IMR-90 (cell line): ENCODE measurements around the gene BACH1. TPM values are rescaled to one million over a fixed set of nuclear protein-coding genes. Genes with fewer than 3 reads are reported as not detected.
A peak's percentile ranks its signal among the peaks of the same experiment; 100 is the strongest.

ENCODE experiments used
- ATAC-seq: fragments of 200-7000 bp; cut with Tn5 transposase; 2 replicates; pipeline ENCODE4 v1.9.1; 2020; ENCODE audit warnings: low read depth, mild to moderate bottlenecking, moderate library complexity
- BruUV-seq: library from RNA; stranded (reverse); fragments of 400-500 nt; replicated peaks from 2 replicates; lab custom pipeline; 2021; lab: Mats Ljungman, UMichigan
- CTCF ChIA-PET: fragments of 300-600 bp; formaldehyde crosslinking; extraction: SDS; loops from one replicate; lab custom pipeline; 2021; ENCODE audit warnings: antibody characterized with exemption; lab: Yijun Ruan, JAX
- POLR2A ChIA-PET: fragments of 300-600 bp; sonication (Branson Sonifier 250); formaldehyde crosslinking; loops from one replicate; lab custom pipeline; 2022; ENCODE audit warnings: antibody characterized with exemption; ENCODE audit not compliant: unreplicated experiment; lab: Charles Lee
- DNase-seq: peaks from one replicate; pipeline ENCODE4 v3.0.0; 2013
- H2AFZ ChIP-seq: replicated peaks from 2 replicates; pipeline ENCODE3; 2013; ENCODE audit warnings: low read length, mild to moderate bottlenecking; ENCODE audit not compliant: poor library complexity
- H2AK5ac ChIP-seq: 2 replicates; pipeline ENCODE4 v1.6.1; 2013; ENCODE audit warnings: low read depth, low read length, inconsistent platforms
- H2AK9ac ChIP-seq: replicated peaks from 2 replicates; pipeline ENCODE3; 2013; ENCODE audit warnings: mild to moderate bottlenecking, low read depth, low read length, moderate library complexity; ENCODE audit not compliant: poor library complexity
- H2BK120ac ChIP-seq: 2 replicates; pipeline ENCODE4 v1.6.1; 2013; ENCODE audit warnings: low read depth, low read length, inconsistent platforms
- H2BK15ac ChIP-seq: 3 replicates; pipeline ENCODE4 v1.6.1; 2013; ENCODE audit warnings: low read depth, low read length, inconsistent platforms
- H2BK20ac ChIP-seq: 2 replicates; pipeline ENCODE4 v1.6.1; 2013; ENCODE audit warnings: low read depth, mild to moderate bottlenecking, inconsistent platforms, low read length, moderate library complexity
- H2BK5ac ChIP-seq: 2 replicates; pipeline ENCODE4 v1.6.1; 2013; ENCODE audit warnings: mild to moderate bottlenecking, low read depth, low read length, inconsistent platforms; ENCODE audit not compliant: poor library complexity, severe bottlenecking
- H3K14ac ChIP-seq: replicated peaks from 2 replicates; pipeline ENCODE4 v1.6.1; 2013; ENCODE audit warnings: low read depth, low read length, inconsistent platforms
- H3K18ac ChIP-seq: 2 replicates; pipeline ENCODE4 v1.6.1; 2013; ENCODE audit warnings: low read depth, low read length, control low read depth
- H3K23ac ChIP-seq: 2 replicates; pipeline ENCODE4 v1.6.1; 2013; ENCODE audit warnings: low read depth, low read length, inconsistent platforms
- H3K27ac ChIP-seq: 2 replicates; pipeline ENCODE4 v1.5.1; 2013; ENCODE audit warnings: mild to moderate bottlenecking, control low read depth, low read length; ENCODE audit not compliant: insufficient read depth
- H3K27me3 ChIP-seq: 2 replicates; pipeline ENCODE4 v1.6.1; 2013; ENCODE audit warnings: low read length; ENCODE audit not compliant: control insufficient read depth, insufficient read depth
- H3K36me3 ChIP-seq: 2 replicates; pipeline ENCODE4 v1.6.1; 2013; ENCODE audit warnings: low read length, mixed read lengths; ENCODE audit not compliant: control insufficient read depth, insufficient read depth
- H3K4ac ChIP-seq: 2 replicates; pipeline ENCODE4 v1.6.1; 2013; ENCODE audit warnings: low read depth, low read length, inconsistent platforms
- H3K4me1 ChIP-seq: 2 replicates; pipeline ENCODE4 v1.6.1; 2013; ENCODE audit warnings: low read length, mixed read lengths; ENCODE audit not compliant: control insufficient read depth, insufficient read depth
- H3K4me2 ChIP-seq: 2 replicates; pipeline ENCODE4 v1.6.1; 2013; ENCODE audit warnings: low read depth, mild to moderate bottlenecking, control low read depth, low read length, moderate library complexity
- H3K4me3 ChIP-seq: 2 replicates; pipeline ENCODE4 v1.5.1; 2013; ENCODE audit warnings: low read depth, mild to moderate bottlenecking, control low read depth, low read length, moderate library complexity; ENCODE audit not compliant: insufficient read depth
- H3K56ac ChIP-seq: 2 replicates; pipeline ENCODE4 v1.6.1; 2013; ENCODE audit warnings: low read length, inconsistent platforms; ENCODE audit not compliant: insufficient read depth; ENCODE audit errors: extremely low read depth
- H3K79me1 ChIP-seq, 2 experiments: 2 replicates each; pipeline ENCODE4 v1.6.1; 2013; ENCODE audit warnings: low read length in 2 of 2, inconsistent platforms in 1 of 2, low read depth in 1 of 2
- H3K9ac ChIP-seq: 2 replicates; pipeline ENCODE4 v1.6.1; 2013; ENCODE audit warnings: low read depth, low read length, control low read depth
- H3K9me1 ChIP-seq: 2 replicates; pipeline ENCODE4 v1.6.1; 2013; ENCODE audit warnings: low read length, inconsistent platforms; ENCODE audit not compliant: insufficient read depth
- H3K9me3 ChIP-seq: 2 replicates; pipeline ENCODE4 v1.6.1; 2013; ENCODE audit warnings: low read length; ENCODE audit not compliant: control insufficient read depth, insufficient read depth
- H4K20me1 ChIP-seq: 2 replicates; pipeline ENCODE4 v1.6.1; 2013; ENCODE audit warnings: low read length, inconsistent platforms; ENCODE audit not compliant: insufficient read depth
- H4K5ac ChIP-seq: 2 replicates; pipeline ENCODE4 v1.6.1; 2013; ENCODE audit warnings: mild to moderate bottlenecking, low read depth, low read length, control low read depth
- H4K8ac ChIP-seq, 2 experiments: 2 replicates each; pipeline ENCODE4 v1.6.1; 2013; ENCODE audit warnings: low read depth in 2 of 2, low read length in 2 of 2, control low read depth in 1 of 2, inconsistent platforms in 1 of 2
- H4K91ac ChIP-seq: 2 replicates; pipeline ENCODE4 v1.6.1; 2013; ENCODE audit warnings: low read depth, low read length, inconsistent platforms; ENCODE audit not compliant: insufficient read depth
- CHD1 ChIP-seq: IDR thresholded peaks from 2 replicates; pipeline ENCODE4 v1.6.1; 2012; ENCODE audit warnings: low read depth, low read length, improper control_type of control experiment
- CTCF ChIP-seq: conservative IDR thresholded peaks from 2 replicates; pipeline ENCODE4 v1.5.1; 2012; ENCODE audit warnings: mild to moderate bottlenecking, low read depth, low read length, improper control_type of control experiment
- ELK1 ChIP-seq: fragments of 150-350 bp; IDR thresholded peaks from 2 replicates; pipeline ENCODE4 v1.6.1; 2016; ENCODE audit warnings: low read depth, mild to moderate bottlenecking, low read length, moderate library complexity, borderline replicate concordance
- MAFK ChIP-seq: IDR thresholded peaks from 2 replicates; pipeline ENCODE4 v1.6.1; 2012; ENCODE audit warnings: low read depth, low read length, improper control_type of control experiment
- MXI1 ChIP-seq: IDR thresholded peaks from 2 replicates; pipeline ENCODE4 v1.6.1; 2012; ENCODE audit warnings: low read depth, mild to moderate bottlenecking, low read length, moderate library complexity, borderline replicate concordance
- POLR2A ChIP-seq: IDR thresholded peaks from 2 replicates; pipeline ENCODE4 v1.6.1; 2012; ENCODE audit warnings: mild to moderate bottlenecking, low read depth, low read length
- RAD21 ChIP-seq: IDR thresholded peaks from 2 replicates; pipeline ENCODE4 v1.6.1; 2012; ENCODE audit warnings: low read length, improper control_type of control experiment
- RCOR1 ChIP-seq: IDR thresholded peaks from 2 replicates; pipeline ENCODE4 v1.6.1; 2012; ENCODE audit warnings: mild to moderate bottlenecking, low read length, improper control_type of control experiment; ENCODE audit not compliant: insufficient replicate concordance
- USF2 ChIP-seq: fragments of 150-350 bp; IDR thresholded peaks from 2 replicates; pipeline ENCODE4 v1.6.1; 2017; ENCODE audit warnings: mild to moderate bottlenecking, antibody characterized with exemption, low read length, low read depth
- WGBS, 2 experiments: methylation state at CpG; one replicate each; pipeline versions ENCODE4 v1.1.5 to v1.1.7; 2013; ENCODE audit warnings: missing lambda C conversion rate in 2 of 2; ENCODE audit not compliant: insufficient read length in 1 of 2; ENCODE audit errors: extremely low coverage in 2 of 2; 5-methylcytosine and 5-hydroxymethylcytosine counted together
- dilution Hi-C: fragments of 300-500 bp; cut with HindIII; formaldehyde crosslinking; loops from one replicate; pipeline ENCODE4 v1.14.3; 2018; ENCODE audit warnings: low sequenced_read_pairs; ENCODE audit not compliant: unreplicated experiment
- in situ Hi-C: fragments of 300-500 bp; cut with MboI; formaldehyde crosslinking; loops from 3 replicates; pipeline ENCODE4 v1.14.3; 2019; ENCODE audit warnings: low sequenced_read_pairs, inconsistent platforms, mixed read lengths
- intact Hi-C: fragments of 100-400 bp; cut with micrococcal nuclease; formaldehyde crosslinking; loops from 2 replicates; pipeline ENCODE4 v1.10.0; 2022
- polyA plus RNA-seq, 3 experiments: library from polyadenylated mRNA; depleted of rRNA; stranded (reverse); fragments of >200 nt; gene quantifications; 2 replicates each; pipeline ENCODE4 v1.2.3, GENCODE V29; 2012; ENCODE audit warnings: low replicate concordance in 1 of 3
- total RNA-seq: library from RNA; depleted of rRNA; stranded (reverse); fragments of >200 nt; gene quantifications from 2 replicates; pipeline ENCODE4 v1.2.3, GENCODE V29; 2012

Gene BACH1
- total and polyA plus RNA-seq, 2 of the 4 experiments (the other 2 are of a cell fraction) = 23.1 to 108 TPM

- 92% methylated on average over 2 of the region's 3 CpGs; no CpG with 5 or more reads in 1 of the 2 experiments for WGBS, 2 experiments
Observed at GRCh38 chr21:29296446-29296845, 2.3 kb upstream of the BACH1 start.

More at GRCh38 chr21:29296446-29296845, 2.3 kb upstream of the BACH1 start:
- H3K9ac ChIP-seq = no peak overlapping the region
- DNase-seq (no peak), ATAC-seq (no peak)
- no peaks in the 10 kb centered on the region for H3K36me3 ChIP-seq
- TF ChIP-seq CTCF (no peak), RAD21 (no peak), MXI1 (no peak), CHD1 (no peak), ELK1 (no peak), MAFK (no peak), POLR2A (no peak), USF2 (no peak), RCOR1 (no peak)
- no peak overlapping the region for H4K5ac ChIP-seq
- ChIA-PET POLR2A (no interaction called here), CTCF (no interaction called here)
- no peak overlapping the region for H3K23ac ChIP-seq
- H3K4ac ChIP-seq = no peak overlapping the region
- H3K4me2 ChIP-seq = no peak overlapping the region; the same call in 1 of the 2 replicates
- no peak overlapping the region for H3K4me3 ChIP-seq
- no peak overlapping the region for H3K14ac ChIP-seq
- in situ Hi-C loops (no loop called here), intact Hi-C loops (no loop called here), dilution Hi-C loops (no loop called here)
- H3K56ac ChIP-seq = no peak overlapping the region
- no peak overlapping the region for H3K27ac ChIP-seq
- no peak overlapping the region for H2AK9ac ChIP-seq
- H4K91ac ChIP-seq = no peak overlapping the region
- H3K27me3 ChIP-seq = no peaks in the 10 kb centered on the region
- no peak overlapping the region for H2BK5ac ChIP-seq
- H3K79me1 ChIP-seq = peaks cover 3 to 27% of the 10 kb centered on the region in 2 experiments; a peak in 3 of 4 replicates
- no peaks in the 10 kb centered on the region; the same call in 1 of the 2 replicates for H3K9me3 ChIP-seq
- H3K4me1 ChIP-seq = no peaks in the 10 kb centered on the region
- H2BK15ac ChIP-seq = no peak overlapping the region
- H4K8ac ChIP-seq = no peak overlapping the region
- 0 out of 2 replicates have a peak overlapping the region, but pooled peaks have one; percentile 5 for H2BK20ac ChIP-seq
- no peaks in the 10 kb centered on the region; the same call in 1 of the 2 replicates for H3K9me1 ChIP-seq
- no peak overlapping the region for H2AK5ac ChIP-seq
- no TSS peak for BruUV-seq
- H2AFZ ChIP-seq = no peak overlapping the region
- peaks cover 19% of the 10 kb centered on the region for H4K20me1 ChIP-seq
- no peak overlapping the region for H2BK120ac ChIP-seq
- no peak overlapping the region for H3K18ac ChIP-seq
